GM18951 (cell line): ENCODE data around the gene ZNF597.
"Not testable (repeated sequence)": the region's sequence is repeated elsewhere in the genome, so short reads cannot be mapped to it uniquely, and the experiment has no call there.

Source experiments
- POLR2A ChIP-seq: IDR thresholded peaks from 4 replicates; pipeline ENCODE4 v1.6.1; 2011; ENCODE audit warnings: mild to moderate bottlenecking; ENCODE audit not compliant: insufficient read length, insufficient read depth; ENCODE audit errors: extremely low read depth
- in situ Hi-C: fragments of 300-500 bp; cut with MboI; formaldehyde crosslinking; loops from one replicate; pipeline ENCODE4 v1.12.0; 2022; ENCODE audit warnings: low sequenced_read_pairs, mixed read lengths, inconsistent platforms; ENCODE audit not compliant: unreplicated experiment

ZNF597 gene

GRCh38 chr16:3481696-3482658 lies 38.7 kb upstream of the ZNF597 start:
- in situ Hi-C loops = no loop called here
- TF ChIP-seq POLR2A = no peak

GRCh38 chr16:3480901-3481695 lies 37.8 kb upstream of the ZNF597 start:
- in situ Hi-C loops = no loop called here
- no peak for TF ChIP-seq POLR2A

- in situ Hi-C loops = no loop called here
Observed at GRCh38 chr16:3479654-3480216, 36.4 kb upstream of the ZNF597 start.

GRCh38 chr16:3478242-3478925 lies 35.1 kb upstream of the ZNF597 start:
- no peak for TF ChIP-seq POLR2A
- in situ Hi-C loops = no loop called here

More at GRCh38 chr16:3479654-3480216, 36.4 kb upstream of the ZNF597 start:
- no peak for TF ChIP-seq POLR2A

GRCh38 chr16:3476409-3476808 lies 33.1 kb upstream of the ZNF597 start:
- in situ Hi-C loops = no loop called here
- TF ChIP-seq POLR2A = no peak

GRCh38 chr16:3475604-3476375 lies 32.5 kb upstream of the ZNF597 start:
- TF ChIP-seq POLR2A = no peak
- in situ Hi-C loops = no loop called here

GRCh38 chr16:3474870-3475269 lies 31.6 kb upstream of the ZNF597 start:
- in situ Hi-C loops = not testable (repeated sequence)

GRCh38 chr16:3474136-3474779 lies 31.0 kb upstream of the ZNF597 start:
- in situ Hi-C loops = no loop called here
- TF ChIP-seq POLR2A = no peak

- in situ Hi-C loops = not testable (repeated sequence)
Observed at GRCh38 chr16:3473596-3473943, 30.3 kb upstream of the ZNF597 start.

GRCh38 chr16:3472878-3473595 lies 29.7 kb upstream of the ZNF597 start:
- in situ Hi-C loops = no loop called here
- TF ChIP-seq POLR2A = no peak

- in situ Hi-C loops = no loop called here
- TF ChIP-seq POLR2A = no peak
Observed at GRCh38 chr16:3471518-3472176, 28.3 kb upstream of the ZNF597 start.
